GM12801 (cell line): ENCODE data around the gene CILP2.

ENCODE experiments used
- CTCF ChIP-seq: IDR thresholded peaks from one replicate; pipeline ENCODE4 v1.5.1; 2011; ENCODE audit warnings: control low read depth; ENCODE audit not compliant: insufficient read length; ENCODE audit errors: extremely low read depth

Gene CILP2

GRCh38 chr19:19520989-19521388 is 17.1 kb upstream of the CILP2 start:
- TF ChIP-seq CTCF = no peak

GRCh38 chr19:19523177-19523576 is 14.9 kb upstream of the CILP2 start:
- TF ChIP-seq CTCF = no peak

- no peak for TF ChIP-seq CTCF
Observed at GRCh38 chr19:19524053-19524452, 14.0 kb upstream of the CILP2 start.

- TF ChIP-seq CTCF = no peak
Observed at GRCh38 chr19:19525611-19526380, 12.3 kb upstream of the CILP2 start.

GRCh38 chr19:19526581-19527370 is 11.3 kb upstream of the CILP2 start:
- no peak for TF ChIP-seq CTCF

GRCh38 chr19:19527371-19527656 is 10.8 kb upstream of the CILP2 start:
- no peak for TF ChIP-seq CTCF

- TF ChIP-seq CTCF = no peak
Observed at GRCh38 chr19:19527674-19528625, 10.1 kb upstream of the CILP2 start.
